ENCODE measurements around the gene TIGAR.

DNA sequence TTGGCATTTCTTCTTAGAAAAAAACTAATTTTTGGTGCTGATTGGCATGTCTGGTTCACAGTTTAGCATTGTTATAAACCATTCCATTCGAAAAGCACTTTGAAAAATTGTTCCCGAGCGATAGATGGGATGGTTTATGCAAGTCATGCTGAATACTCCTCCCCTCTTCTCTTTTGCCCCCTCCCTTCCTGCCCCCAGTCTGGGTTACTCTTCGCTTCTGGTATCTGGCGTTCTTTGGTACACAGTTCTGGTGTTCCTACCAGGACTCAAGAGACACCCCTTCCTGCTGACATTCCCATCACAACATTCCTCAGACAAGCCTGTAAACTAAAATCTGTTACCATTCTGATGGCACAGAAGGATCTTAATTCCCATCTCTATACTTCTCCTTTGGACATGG is 20.1 kb upstream of the TIGAR start:
- TF ChIP-seq, protein P1, sequence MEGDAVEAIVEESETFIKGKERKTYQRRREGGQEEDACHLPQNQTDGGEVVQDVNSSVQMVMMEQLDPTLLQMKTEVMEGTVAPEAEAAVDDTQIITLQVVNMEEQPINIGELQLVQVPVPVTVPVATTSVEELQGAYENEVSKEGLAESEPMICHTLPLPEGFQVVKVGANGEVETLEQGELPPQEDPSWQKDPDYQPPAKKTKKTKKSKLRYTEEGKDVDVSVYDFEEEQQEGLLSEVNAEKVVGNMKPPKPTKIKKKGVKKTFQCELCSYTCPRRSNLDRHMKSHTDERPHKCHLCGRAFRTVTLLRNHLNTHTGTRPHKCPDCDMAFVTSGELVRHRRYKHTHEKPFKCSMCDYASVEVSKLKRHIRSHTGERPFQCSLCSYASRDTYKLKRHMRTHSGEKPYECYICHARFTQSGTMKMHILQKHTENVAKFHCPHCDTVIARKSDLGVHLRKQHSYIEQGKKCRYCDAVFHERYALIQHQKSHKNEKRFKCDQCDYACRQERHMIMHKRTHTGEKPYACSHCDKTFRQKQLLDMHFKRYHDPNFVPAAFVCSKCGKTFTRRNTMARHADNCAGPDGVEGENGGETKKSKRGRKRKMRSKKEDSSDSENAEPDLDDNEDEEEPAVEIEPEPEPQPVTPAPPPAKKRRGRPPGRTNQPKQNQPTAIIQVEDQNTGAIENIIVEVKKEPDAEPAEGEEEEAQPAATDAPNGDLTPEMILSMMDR (IDR thresholded peaks at IDR 0.05; ENCODE audit: low read depth, low read length): no peak
- TF ChIP-seq EZH2phosphoT487 (IDR thresholded peaks at IDR 0.05; ENCODE audit: low read depth): no peak

All from OCI-LY3 (cell line).